Adipocyte (in vitro differentiated cells): ENCODE results near the gene LRRC8C.

Experiments used
- DNase-seq: peaks from one replicate; pipeline ENCODE4 v3.0.0-alpha.2; 2015; ENCODE audit warnings: low read depth
- H3K27me3 ChIP-seq: replicated peaks from 2 replicates; pipeline ENCODE4 v1.7.0; 2013; ENCODE audit warnings: mild to moderate bottlenecking, low read length, moderate library complexity; ENCODE audit not compliant: control insufficient read depth, insufficient read depth
- H3K36me3 ChIP-seq: 2 replicates; pipeline ENCODE4 v1.7.0; 2013; ENCODE audit warnings: low read length, mild to moderate bottlenecking, moderate library complexity; ENCODE audit not compliant: control insufficient read depth, insufficient read depth, severe bottlenecking
- H3K4me1 ChIP-seq: 2 replicates; pipeline ENCODE4 v1.7.0; 2013; ENCODE audit warnings: mild to moderate bottlenecking, low read length, moderate library complexity; ENCODE audit not compliant: control insufficient read depth, insufficient read depth
- H3K4me3 ChIP-seq: 2 replicates; pipeline ENCODE4 v1.7.0; 2013; ENCODE audit warnings: mild to moderate bottlenecking, low read length, moderate library complexity
- H3K9ac ChIP-seq: 2 replicates; pipeline ENCODE4 v1.7.0; 2013; ENCODE audit warnings: mild to moderate bottlenecking, low read length, moderate library complexity
- H3K9me3 ChIP-seq: 2 replicates; pipeline ENCODE4 v1.7.0; 2013; ENCODE audit warnings: mild to moderate bottlenecking, low read length, moderate library complexity; ENCODE audit not compliant: control insufficient read depth

The LRRC8C gene

GRCh38 chr1:89637496-89637895 lies 4.6 kb downstream of the LRRC8C start:
- H3K4me1 ChIP-seq, result peaks cover 18% of the 10 kb centered on the region
- DNase-seq, result peak; percentile 16
- no peak overlapping the region for H3K9ac ChIP-seq
- H3K9me3 ChIP-seq, result no peaks in the 10 kb centered on the region
- H3K36me3 ChIP-seq, result no peaks in the 10 kb centered on the region
- no peak overlapping the region for H3K4me3 ChIP-seq
- no peaks in the 10 kb centered on the region for H3K27me3 ChIP-seq

GRCh38 chr1:89640440-89640839 lies 7.5 kb downstream of the LRRC8C start:
- Histone ChIP-seq H3K36me3 (no peaks in the 10 kb centered on the region), H3K9me3 (no peaks in the 10 kb centered on the region), H3K9ac (no peak overlapping the region), H3K4me3 (no peak overlapping the region), H3K27me3 (no peaks in the 10 kb centered on the region), H3K4me1 (peaks cover 10% of the 10 kb centered on the region)
- no peak for DNase-seq

GRCh38 chr1:89641781-89642180 lies 8.9 kb downstream of the LRRC8C start:
- no peak overlapping the region for H3K9ac ChIP-seq
- no peaks in the 10 kb centered on the region for H3K4me1 ChIP-seq
- H3K9me3 ChIP-seq, result peaks cover 7% of the 10 kb centered on the region
- H3K36me3 ChIP-seq, result no peaks in the 10 kb centered on the region
- no peaks in the 10 kb centered on the region for H3K27me3 ChIP-seq
- no peak overlapping the region for H3K4me3 ChIP-seq
- no peak for DNase-seq

DNA sequence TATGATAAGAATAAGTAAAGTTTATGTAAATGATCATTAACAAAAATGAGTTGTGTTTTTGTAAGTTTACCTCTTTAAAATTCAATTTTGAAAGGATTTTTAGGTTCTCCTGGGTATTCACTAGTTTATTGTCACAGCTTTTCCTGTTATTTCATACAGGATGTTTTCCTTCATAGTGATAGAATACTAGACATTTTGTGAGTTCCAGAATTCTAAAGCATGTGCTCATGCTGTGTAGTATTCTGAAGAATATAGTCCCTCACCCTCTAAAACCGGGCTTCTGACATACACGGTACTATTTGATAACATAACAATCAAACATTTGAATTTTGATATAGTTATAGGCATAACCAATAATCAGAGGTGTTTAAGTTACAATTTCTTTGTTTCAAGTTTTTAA lies 10.7 kb downstream of the LRRC8C start:
- no peak overlapping the region for H3K4me3 ChIP-seq

GRCh38 chr1:89644119-89644814 lies 11.3 kb downstream of the LRRC8C start:
- DNase-seq, result no peak
- H3K36me3 ChIP-seq, result no peaks in the 10 kb centered on the region
- H3K9me3 ChIP-seq, result peaks cover 7% of the 10 kb centered on the region
- no peaks in the 10 kb centered on the region for H3K4me1 ChIP-seq
- H3K9ac ChIP-seq, result no peak overlapping the region
- H3K27me3 ChIP-seq, result no peaks in the 10 kb centered on the region
- no peak overlapping the region for H3K4me3 ChIP-seq

More for the DNA sequence above, 10.7 kb downstream of the LRRC8C start:
- H3K9ac ChIP-seq, result no peak overlapping the region
- H3K9me3 ChIP-seq, result peaks cover 7% of the 10 kb centered on the region
- no peak for DNase-seq
- no peaks in the 10 kb centered on the region for H3K36me3 ChIP-seq
- H3K27me3 ChIP-seq, result no peaks in the 10 kb centered on the region
- no peaks in the 10 kb centered on the region for H3K4me1 ChIP-seq

DNA sequence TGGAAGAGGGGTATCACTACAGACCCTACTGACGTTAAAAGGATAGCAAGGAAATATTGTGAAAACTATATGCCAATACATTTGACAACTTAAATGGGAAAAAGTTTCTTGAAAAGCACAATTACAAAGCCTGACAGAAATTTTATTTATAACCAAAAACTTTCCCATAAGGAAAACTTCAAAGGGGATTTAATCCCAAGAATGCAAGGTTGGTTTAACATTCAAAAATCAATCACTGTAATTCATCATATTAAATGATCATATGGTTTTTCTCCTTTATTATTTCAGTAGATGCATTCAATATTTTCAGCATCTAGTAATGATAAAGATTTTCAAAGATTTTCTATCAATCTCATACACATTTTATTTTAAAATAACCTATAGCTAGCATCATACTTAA lies 13.3 kb downstream of the LRRC8C start:
- no peak overlapping the region for H3K4me3 ChIP-seq
- peaks cover 7% of the 10 kb centered on the region for H3K9me3 ChIP-seq
- no peaks in the 10 kb centered on the region for H3K36me3 ChIP-seq
- H3K4me1 ChIP-seq, result no peaks in the 10 kb centered on the region
- H3K27me3 ChIP-seq, result no peaks in the 10 kb centered on the region
- no peak for DNase-seq
- no peak overlapping the region for H3K9ac ChIP-seq

- Histone ChIP-seq H3K9ac (no peak overlapping the region), H3K27me3 (no peaks in the 10 kb centered on the region), H3K4me3 (no peak overlapping the region), H3K36me3 (no peaks in the 10 kb centered on the region), H3K4me1 (no peaks in the 10 kb centered on the region), H3K9me3 (peaks cover 7% of the 10 kb centered on the region)
- no peak for DNase-seq
These were observed 16.9 kb downstream of the LRRC8C start for GRCh38 chr1:89649783-89650182.

GRCh38 chr1:89652373-89652772 lies 19.5 kb downstream of the LRRC8C start:
- Histone ChIP-seq H3K9ac (no peak overlapping the region), H3K27me3 (no peaks in the 10 kb centered on the region)
- no peak for DNase-seq

DNA sequence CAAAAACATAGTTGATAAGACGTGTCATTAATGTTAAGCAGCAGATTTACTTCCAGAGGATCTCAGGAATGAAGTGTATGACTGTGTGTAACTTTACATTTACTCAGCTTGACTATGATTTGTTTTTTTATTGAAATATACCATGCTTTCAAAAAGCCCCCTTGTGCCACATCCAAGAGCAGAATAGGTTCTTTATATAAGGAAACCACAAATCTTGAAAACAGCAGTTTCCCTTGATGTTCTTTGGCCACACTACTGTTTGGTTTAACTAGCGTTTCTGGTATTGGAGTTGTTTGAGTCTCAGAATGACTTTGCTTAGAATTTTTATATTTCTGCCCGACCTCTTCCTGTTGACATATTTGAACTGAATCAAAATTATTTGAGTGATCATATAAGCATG lies 25.0 kb downstream of the LRRC8C start:
- no peak for DNase-seq
- Histone ChIP-seq H3K36me3 (no peaks in the 10 kb centered on the region), H3K4me1 (peaks cover 11% of the 10 kb centered on the region), H3K4me3 (no peak overlapping the region), H3K9me3 (no peaks in the 10 kb centered on the region), H3K27me3 (no peaks in the 10 kb centered on the region), H3K9ac (no peak overlapping the region)

More at GRCh38 chr1:89652373-89652772, 19.5 kb downstream of the LRRC8C start:
- H3K4me3 ChIP-seq, result no peak overlapping the region
- no peaks in the 10 kb centered on the region for H3K9me3 ChIP-seq
- no peaks in the 10 kb centered on the region for H3K4me1 ChIP-seq
- H3K36me3 ChIP-seq, result no peaks in the 10 kb centered on the region

- Histone ChIP-seq H3K36me3 (no peaks in the 10 kb centered on the region), H3K4me1 (peaks cover 11% of the 10 kb centered on the region), H3K9ac (no peak overlapping the region), H3K4me3 (no peak overlapping the region), H3K27me3 (no peaks in the 10 kb centered on the region), H3K9me3 (peaks cover 4% of the 10 kb centered on the region)
- DNase-seq, result no peak
These were observed 26.6 kb downstream of the LRRC8C start for GRCh38 chr1:89659322-89660081.

DNA sequence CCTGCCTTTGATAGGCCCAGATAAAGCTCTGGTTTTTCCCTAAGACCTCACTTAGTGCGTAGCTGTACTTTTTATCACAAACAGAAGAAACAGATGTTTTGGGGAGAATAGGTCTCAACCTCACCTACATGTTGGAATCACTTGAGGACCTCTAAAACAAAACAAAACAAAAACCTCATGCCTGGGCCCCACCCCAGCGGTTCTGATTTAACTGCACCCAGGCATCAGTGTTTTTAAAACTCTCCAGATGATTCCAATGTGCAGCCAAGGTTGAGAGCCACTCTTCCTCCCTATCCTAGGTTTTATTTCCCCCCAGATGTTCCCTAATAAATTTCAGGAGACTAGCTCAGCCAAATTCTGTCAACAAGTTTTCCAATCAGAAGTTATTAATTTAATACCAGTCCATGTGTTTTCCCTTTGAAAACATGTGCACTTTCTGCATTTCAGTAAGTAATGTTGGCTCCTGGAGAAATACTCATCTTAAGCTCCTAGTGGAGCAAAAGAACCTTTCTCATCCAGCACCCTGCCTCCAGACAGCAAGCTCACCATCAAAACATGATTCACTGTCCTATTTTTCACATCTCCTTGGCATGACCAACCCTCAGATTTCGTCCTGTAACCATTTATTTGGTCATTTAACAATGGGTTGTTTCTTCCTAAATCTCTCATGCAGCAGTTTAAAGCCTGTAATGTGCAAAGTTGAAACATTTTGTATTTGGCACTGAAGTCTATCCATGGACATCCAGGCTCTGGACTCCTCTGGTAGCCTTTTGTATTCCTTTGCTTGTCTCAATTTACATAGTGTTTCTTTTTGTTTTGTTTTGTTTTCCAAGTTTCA lies 27.5 kb downstream of the LRRC8C start:
- Histone ChIP-seq H3K27me3 (no peaks in the 10 kb centered on the region), H3K9ac (no peak overlapping the region), H3K9me3 (peaks cover 4% of the 10 kb centered on the region), H3K36me3 (no peaks in the 10 kb centered on the region), H3K4me3 (no peak overlapping the region), H3K4me1 (peaks cover 11% of the 10 kb centered on the region)
- no peak for DNase-seq
